ENCODE results near the gene RAB38.

GRCh38 chr11:88131764-88132470 lies 43.3 kb downstream of the RAB38 start:
- TF ChIP-seq CTCF (IDR thresholded peaks at IDR 0.05; ENCODE audit: insufficient read depth, low read length) (no peak), POLR2AphosphoS5 (IDR thresholded peaks at IDR 0.05; ENCODE audit: low read depth) (no peak), REST (IDR thresholded peaks at IDR 0.05; ENCODE audit: insufficient replicate concordance, low read depth) (no peak), SPI1 (IDR thresholded peaks at IDR 0.05; ENCODE audit: borderline replicate concordance, low read depth) (no peak), GABPA (IDR thresholded peaks at IDR 0.05; ENCODE audit: low read depth) (no peak)
